ENCODE measurements around the gene SZT2.

The SZT2 gene

GRCh38 chr1:43423672-43424550, 34.2 kb downstream of the SZT2 start:
- no peak for ATAC-seq
- TF ChIP-seq ZFP3 (CRISPR knock-in tag; IDR thresholded peaks at IDR 0.05) (no peak), TOX (CRISPR knock-in tag; IDR thresholded peaks at IDR 0.05; ENCODE audit: borderline replicate concordance) (no peak), GLIS3 (CRISPR knock-in tag; IDR thresholded peaks at IDR 0.05) (no peak), CSDC2 (CRISPR knock-in tag; IDR thresholded peaks at IDR 0.05) (no peak), ISL1 (CRISPR knock-in tag; IDR thresholded peaks at IDR 0.05) (no peak)
- TF ChIP-seq, protein P1, sequence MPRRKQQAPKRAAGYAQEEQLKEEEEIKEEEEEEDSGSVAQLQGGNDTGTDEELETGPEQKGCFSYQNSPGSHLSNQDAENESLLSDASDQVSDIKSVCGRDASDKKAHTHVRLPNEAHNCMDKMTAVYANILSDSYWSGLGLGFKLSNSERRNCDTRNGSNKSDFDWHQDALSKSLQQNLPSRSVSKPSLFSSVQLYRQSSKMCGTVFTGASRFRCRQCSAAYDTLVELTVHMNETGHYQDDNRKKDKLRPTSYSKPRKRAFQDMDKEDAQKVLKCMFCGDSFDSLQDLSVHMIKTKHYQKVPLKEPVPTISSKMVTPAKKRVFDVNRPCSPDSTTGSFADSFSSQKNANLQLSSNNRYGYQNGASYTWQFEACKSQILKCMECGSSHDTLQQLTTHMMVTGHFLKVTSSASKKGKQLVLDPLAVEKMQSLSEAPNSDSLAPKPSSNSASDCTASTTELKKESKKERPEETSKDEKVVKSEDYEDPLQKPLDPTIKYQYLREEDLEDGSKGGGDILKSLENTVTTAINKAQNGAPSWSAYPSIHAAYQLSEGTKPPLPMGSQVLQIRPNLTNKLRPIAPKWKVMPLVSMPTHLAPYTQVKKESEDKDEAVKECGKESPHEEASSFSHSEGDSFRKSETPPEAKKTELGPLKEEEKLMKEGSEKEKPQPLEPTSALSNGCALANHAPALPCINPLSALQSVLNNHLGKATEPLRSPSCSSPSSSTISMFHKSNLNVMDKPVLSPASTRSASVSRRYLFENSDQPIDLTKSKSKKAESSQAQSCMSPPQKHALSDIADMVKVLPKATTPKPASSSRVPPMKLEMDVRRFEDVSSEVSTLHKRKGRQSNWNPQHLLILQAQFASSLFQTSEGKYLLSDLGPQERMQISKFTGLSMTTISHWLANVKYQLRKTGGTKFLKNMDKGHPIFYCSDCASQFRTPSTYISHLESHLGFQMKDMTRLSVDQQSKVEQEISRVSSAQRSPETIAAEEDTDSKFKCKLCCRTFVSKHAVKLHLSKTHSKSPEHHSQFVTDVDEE (CRISPR knock-in tag; IDR thresholded peaks at IDR 0.05): no peak

DNA sequence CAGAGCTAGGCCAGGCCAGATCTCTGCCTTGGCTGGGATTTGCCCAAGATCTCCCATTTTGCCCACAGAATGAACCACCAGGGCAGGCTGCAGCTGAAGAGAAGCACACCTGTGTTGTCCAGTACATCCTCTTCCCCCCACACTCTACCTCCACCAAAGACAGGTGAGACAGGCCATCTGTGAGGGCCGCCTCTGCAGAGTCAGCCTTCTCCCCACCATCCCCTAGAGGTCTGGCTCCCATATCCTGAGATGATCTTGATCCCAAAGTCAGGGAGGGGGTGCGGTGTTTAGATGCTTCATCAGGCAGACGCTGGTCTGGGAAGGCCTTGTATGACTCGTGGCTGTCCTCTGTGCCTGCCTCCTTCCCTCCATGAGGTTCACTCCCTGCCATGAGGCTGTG, 35.3 kb downstream of the SZT2 start:
- TF ChIP-seq ZNF565 (CRISPR knock-in tag; conservative IDR thresholded peaks at IDR 0.05; ENCODE audit: low read depth): no peak
- no peak for TF ChIP-seq ISL1 (CRISPR knock-in tag; IDR thresholded peaks at IDR 0.05)
- TF ChIP-seq, protein P1 (CRISPR knock-in tag; IDR thresholded peaks at IDR 0.05): no peak
- TF ChIP-seq ZFP30 (CRISPR knock-in tag; IDR thresholded peaks at IDR 0.05): no peak
- TF ChIP-seq TCF4 (CRISPR knock-in tag; IDR thresholded peaks at IDR 0.05; ENCODE audit: borderline replicate concordance): no peak
- TF ChIP-seq, protein P2, sequence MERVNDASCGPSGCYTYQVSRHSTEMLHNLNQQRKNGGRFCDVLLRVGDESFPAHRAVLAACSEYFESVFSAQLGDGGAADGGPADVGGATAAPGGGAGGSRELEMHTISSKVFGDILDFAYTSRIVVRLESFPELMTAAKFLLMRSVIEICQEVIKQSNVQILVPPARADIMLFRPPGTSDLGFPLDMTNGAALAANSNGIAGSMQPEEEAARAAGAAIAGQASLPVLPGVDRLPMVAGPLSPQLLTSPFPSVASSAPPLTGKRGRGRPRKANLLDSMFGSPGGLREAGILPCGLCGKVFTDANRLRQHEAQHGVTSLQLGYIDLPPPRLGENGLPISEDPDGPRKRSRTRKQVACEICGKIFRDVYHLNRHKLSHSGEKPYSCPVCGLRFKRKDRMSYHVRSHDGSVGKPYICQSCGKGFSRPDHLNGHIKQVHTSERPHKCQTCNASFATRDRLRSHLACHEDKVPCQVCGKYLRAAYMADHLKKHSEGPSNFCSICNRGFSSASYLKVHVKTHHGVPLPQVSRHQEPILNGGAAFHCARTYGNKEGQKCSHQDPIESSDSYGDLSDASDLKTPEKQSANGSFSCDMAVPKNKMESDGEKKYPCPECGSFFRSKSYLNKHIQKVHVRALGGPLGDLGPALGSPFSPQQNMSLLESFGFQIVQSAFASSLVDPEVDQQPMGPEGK (CRISPR knock-in tag; IDR thresholded peaks at IDR 0.05; ENCODE audit: borderline replicate concordance): no peak
- ATAC-seq: no peak

DNA sequence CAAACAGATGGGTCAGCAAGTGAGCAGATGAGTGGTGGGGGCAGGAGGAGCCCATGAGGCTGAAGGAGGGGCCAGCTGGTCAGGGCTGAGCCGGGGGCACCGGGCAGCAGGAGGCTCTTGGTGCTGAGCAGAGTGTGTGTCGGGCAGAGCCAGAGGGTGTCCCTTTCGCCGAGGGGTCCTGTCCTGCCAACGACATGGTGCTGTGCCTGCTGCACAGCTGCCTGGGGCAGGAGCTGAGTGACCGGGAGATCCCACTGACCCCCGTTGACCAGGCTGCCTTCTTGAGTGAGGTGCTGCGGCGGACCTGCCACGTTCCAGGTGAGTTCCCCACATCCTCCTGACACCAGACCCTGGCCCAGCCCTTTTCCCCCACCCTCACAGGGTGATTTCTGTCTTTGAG, 36.5 kb downstream of the SZT2 start:
- no peak for TF ChIP-seq TCF4 (CRISPR knock-in tag; IDR thresholded peaks at IDR 0.05; ENCODE audit: borderline replicate concordance)
- TF ChIP-seq, protein P3, sequence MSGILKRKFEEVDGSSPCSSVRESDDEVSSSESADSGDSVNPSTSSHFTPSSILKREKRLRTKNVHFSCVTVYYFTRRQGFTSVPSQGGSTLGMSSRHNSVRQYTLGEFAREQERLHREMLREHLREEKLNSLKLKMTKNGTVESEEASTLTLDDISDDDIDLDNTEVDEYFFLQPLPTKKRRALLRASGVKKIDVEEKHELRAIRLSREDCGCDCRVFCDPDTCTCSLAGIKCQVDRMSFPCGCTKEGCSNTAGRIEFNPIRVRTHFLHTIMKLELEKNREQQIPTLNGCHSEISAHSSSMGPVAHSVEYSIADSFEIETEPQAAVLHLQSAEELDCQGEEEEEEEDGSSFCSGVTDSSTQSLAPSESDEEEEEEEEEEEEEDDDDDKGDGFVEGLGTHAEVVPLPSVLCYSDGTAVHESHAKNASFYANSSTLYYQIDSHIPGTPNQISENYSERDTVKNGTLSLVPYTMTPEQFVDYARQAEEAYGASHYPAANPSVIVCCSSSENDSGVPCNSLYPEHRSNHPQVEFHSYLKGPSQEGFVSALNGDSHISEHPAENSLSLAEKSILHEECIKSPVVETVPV (CRISPR knock-in tag; IDR thresholded peaks at IDR 0.05): no peak
- TF ChIP-seq, protein P4, sequence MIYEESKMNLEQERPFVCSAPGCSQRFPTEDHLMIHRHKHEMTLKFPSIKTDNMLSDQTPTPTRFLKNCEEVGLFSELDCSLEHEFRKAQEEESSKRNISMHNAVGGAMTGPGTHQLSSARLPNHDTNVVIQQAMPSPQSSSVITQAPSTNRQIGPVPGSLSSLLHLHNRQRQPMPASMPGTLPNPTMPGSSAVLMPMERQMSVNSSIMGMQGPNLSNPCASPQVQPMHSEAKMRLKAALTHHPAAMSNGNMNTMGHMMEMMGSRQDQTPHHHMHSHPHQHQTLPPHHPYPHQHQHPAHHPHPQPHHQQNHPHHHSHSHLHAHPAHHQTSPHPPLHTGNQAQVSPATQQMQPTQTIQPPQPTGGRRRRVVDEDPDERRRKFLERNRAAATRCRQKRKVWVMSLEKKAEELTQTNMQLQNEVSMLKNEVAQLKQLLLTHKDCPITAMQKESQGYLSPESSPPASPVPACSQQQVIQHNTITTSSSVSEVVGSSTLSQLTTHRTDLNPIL (CRISPR knock-in tag; IDR thresholded peaks at IDR 0.05; ENCODE audit: low read depth): no peak
- no peak for TF ChIP-seq ZNF70 (CRISPR knock-in tag; IDR thresholded peaks at IDR 0.05)
- TF ChIP-seq ZNF8 (CRISPR knock-in tag; IDR thresholded peaks at IDR 0.05): no peak
- no peak for TF ChIP-seq BACH2 (CRISPR knock-in tag; IDR thresholded peaks at IDR 0.05; ENCODE audit: borderline replicate concordance)
- no peak for TF ChIP-seq ARNTL (CRISPR knock-in tag; IDR thresholded peaks at IDR 0.05; ENCODE audit: borderline replicate concordance, low read depth)
- no peak for TF ChIP-seq RARB (CRISPR knock-in tag; IDR thresholded peaks at IDR 0.05)
- TF ChIP-seq ZC3H10 (CRISPR knock-in tag; IDR thresholded peaks at IDR 0.05): no peak
- no peak for TF ChIP-seq TOX (CRISPR knock-in tag; IDR thresholded peaks at IDR 0.05; ENCODE audit: borderline replicate concordance)
- no peak for TF ChIP-seq ZNF565 (CRISPR knock-in tag; conservative IDR thresholded peaks at IDR 0.05; ENCODE audit: low read depth)
- TF ChIP-seq GLIS3 (CRISPR knock-in tag; IDR thresholded peaks at IDR 0.05): no peak
- TF ChIP-seq ZFP3 (CRISPR knock-in tag; IDR thresholded peaks at IDR 0.05): no peak
- no peak for TF ChIP-seq ISL1 (CRISPR knock-in tag; IDR thresholded peaks at IDR 0.05)
- no peak for ATAC-seq
